Measurements from ENCODE around the gene UNKL. TPM values are rescaled to one million over a fixed set of nuclear protein-coding genes. Genes with fewer than 3 reads are reported as not detected.

The UNKL gene
- total RNA-seq, 1 donor from 2014 or later: 43.6 TPM

Other genes starting within 250 kb of the UNKL start
- not detected in 3 replicates for gene TPSG1, start 189.4 kb downstream of the UNKL start, total RNA-seq
- gene TPSB2, start 184.5 kb downstream of the UNKL start, total RNA-seq: not detected in 3 replicates
- not detected in 3 replicates for gene TPSAB1, start 174.0 kb downstream of the UNKL start, total RNA-seq
- not detected in 3 replicates for gene TPSD1, start 158.6 kb downstream of the UNKL start, total RNA-seq
- 205 to 214 TPM (median 208 TPM) in 3 replicates for gene UBE2I, start 105.1 kb downstream of the UNKL start, total RNA-seq
- 1.3 to 2.4 TPM (median 2.3 TPM) in 3 replicates for gene BAIAP3, start 81.1 kb downstream of the UNKL start, total RNA-seq
- 42.1 to 43.7 TPM (median 42.7 TPM) in 3 replicates for gene TSR3, start 62.8 kb downstream of the UNKL start, total RNA-seq
- 47.8 to 52.9 TPM (median 48.4 TPM) in 3 replicates for gene GNPTG, start 62.8 kb downstream of the UNKL start, total RNA-seq
- 12.9 to 14.6 TPM (median 14.2 TPM) in 3 replicates for gene UQCC4, start 6.0 kb upstream of the UNKL start, total RNA-seq
- not detected in 3 replicates for gene PERCC1, start 16.4 kb upstream of the UNKL start, total RNA-seq
- gene CCDC154, start 29.9 kb upstream of the UNKL start, total RNA-seq: 3.9 to 5.6 TPM (median 4.2 TPM) in 3 replicates
- gene CLCN7, start 60.3 kb upstream of the UNKL start, total RNA-seq: 94.5 to 96.1 TPM (median 94.6 TPM) in 3 replicates
- not detected in 3 replicates for gene PTX4, start 74.2 kb upstream of the UNKL start, total RNA-seq
- gene TELO2, start 78.7 kb upstream of the UNKL start, total RNA-seq: 66.7 to 70.2 TPM (median 69.8 TPM) in 3 replicates
- 6.6 to 7.7 TPM (median 6.9 TPM) in 3 replicates for gene TMEM204, start 119.0 kb upstream of the UNKL start, total RNA-seq
- 60.3 to 63.5 TPM (median 62.9 TPM) in 3 replicates for gene IFT140, start 197.4 kb upstream of the UNKL start, total RNA-seq
- 42.5 to 44.8 TPM (median 43.2 TPM) in 3 replicates for gene CRAMP1, start 197.7 kb upstream of the UNKL start, total RNA-seq